ENCODE data around the gene WDFY4. TPM values are rescaled to one million over a fixed set of nuclear protein-coding genes. Genes with fewer than 3 reads are reported as not detected.

The WDFY4 gene
- total and polyA plus RNA-seq, 7 donors = 0.23 to 1.3 (median 0.69) TPM

DNA sequence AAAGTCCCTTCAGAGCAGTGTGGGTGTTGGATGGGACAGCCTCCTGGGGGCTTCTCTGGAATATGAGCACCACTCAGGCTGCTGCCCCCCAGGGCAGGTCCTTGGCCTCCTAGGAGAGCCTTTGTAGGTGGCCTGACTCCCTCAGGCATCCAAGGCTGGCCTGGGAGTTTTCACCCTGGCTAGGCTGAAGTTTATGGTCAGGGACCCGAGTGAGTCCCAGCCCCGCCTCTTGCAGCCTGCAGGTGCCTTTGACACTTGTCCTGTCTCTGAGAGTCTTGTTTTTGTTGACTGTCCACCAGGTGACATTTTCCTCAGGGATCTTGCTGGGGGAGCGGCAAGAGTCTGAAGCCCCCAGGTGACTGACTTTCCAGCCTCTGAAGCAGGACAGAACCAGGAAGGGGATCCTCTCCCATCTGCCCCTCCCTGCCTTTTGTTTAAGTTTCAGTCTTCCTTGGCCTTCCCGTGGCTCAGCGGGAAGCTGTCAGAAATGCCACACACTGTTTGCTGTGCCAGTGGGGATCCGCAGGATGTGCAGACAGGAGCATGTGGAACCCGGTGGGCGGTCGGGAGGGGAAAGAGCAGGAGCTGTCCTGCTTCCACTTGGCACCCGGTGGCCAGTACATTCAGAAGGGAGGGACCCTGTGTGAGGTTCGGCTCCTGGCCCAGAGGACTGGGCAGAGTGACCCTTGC is 195.5 kb downstream of the WDFY4 start:
- Histone ChIP-seq H3K36me3 (ENCODE audit: insufficient read depth in 1 of 2, low read depth in 1 of 2) (no peaks in the 10 kb centered on the region), H3K27me3 (ENCODE audit: insufficient read depth in 3 of 3, low read length in 2 of 3) (no peaks in the 10 kb centered on the region), H3K4me1 (no peaks in the 10 kb centered on the region), H3K4me3 (no peak overlapping the region), H3K9me3 (no peaks in the 10 kb centered on the region), H3K27ac (no peak overlapping the region)
- TF ChIP-seq, protein P1, sequence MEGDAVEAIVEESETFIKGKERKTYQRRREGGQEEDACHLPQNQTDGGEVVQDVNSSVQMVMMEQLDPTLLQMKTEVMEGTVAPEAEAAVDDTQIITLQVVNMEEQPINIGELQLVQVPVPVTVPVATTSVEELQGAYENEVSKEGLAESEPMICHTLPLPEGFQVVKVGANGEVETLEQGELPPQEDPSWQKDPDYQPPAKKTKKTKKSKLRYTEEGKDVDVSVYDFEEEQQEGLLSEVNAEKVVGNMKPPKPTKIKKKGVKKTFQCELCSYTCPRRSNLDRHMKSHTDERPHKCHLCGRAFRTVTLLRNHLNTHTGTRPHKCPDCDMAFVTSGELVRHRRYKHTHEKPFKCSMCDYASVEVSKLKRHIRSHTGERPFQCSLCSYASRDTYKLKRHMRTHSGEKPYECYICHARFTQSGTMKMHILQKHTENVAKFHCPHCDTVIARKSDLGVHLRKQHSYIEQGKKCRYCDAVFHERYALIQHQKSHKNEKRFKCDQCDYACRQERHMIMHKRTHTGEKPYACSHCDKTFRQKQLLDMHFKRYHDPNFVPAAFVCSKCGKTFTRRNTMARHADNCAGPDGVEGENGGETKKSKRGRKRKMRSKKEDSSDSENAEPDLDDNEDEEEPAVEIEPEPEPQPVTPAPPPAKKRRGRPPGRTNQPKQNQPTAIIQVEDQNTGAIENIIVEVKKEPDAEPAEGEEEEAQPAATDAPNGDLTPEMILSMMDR (IDR thresholded peaks at IDR 0.05) = no peak
- 48 to 56% (median 52%) methylated on average over 11 of the region's 11 CpGs for WGBS, 3 donors
- DNase-seq = no peak
- intact Hi-C loops (cut with DNase I) = no loop called here
- ATAC-seq = no peak

DNA sequence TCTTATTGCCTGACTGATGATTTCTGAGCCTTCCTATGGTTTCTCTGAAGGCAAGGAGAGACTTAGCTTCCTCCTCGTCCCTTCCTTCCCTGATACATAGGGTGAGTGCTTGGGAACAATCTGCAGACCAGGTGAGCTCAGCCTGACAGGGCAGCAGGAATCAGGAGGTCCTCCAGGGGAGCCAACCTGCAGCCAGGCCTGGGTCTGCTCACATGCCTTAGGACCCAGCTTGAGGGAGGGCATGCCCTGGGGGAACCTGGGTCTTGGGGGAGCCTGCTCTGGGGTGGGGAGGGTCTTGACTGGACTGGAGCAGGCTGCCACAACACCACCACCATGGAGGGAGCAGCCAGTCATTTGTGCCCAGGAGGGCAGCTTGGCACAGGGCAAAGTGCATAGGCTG is 197.3 kb downstream of the WDFY4 start:
- TF ChIP-seq, protein P1 (IDR thresholded peaks at IDR 0.05) = no peak
- no peak for DNase-seq
- no peaks in the 10 kb centered on the region for H3K9me3 ChIP-seq
- H3K27ac ChIP-seq = no peak overlapping the region
- WGBS, 3 donors = 73 to 95% (median 87%) methylated on average over 1 of the region's 1 CpG
- intact Hi-C loops (cut with DNase I) = no loop called here
- no peak for ATAC-seq
- no peaks in the 10 kb centered on the region for H3K4me1 ChIP-seq
- H3K4me3 ChIP-seq = no peak overlapping the region
- H3K36me3 ChIP-seq (ENCODE audit: insufficient read depth in 1 of 2, low read depth in 1 of 2) = no peaks in the 10 kb centered on the region
- H3K27me3 ChIP-seq (ENCODE audit: insufficient read depth in 3 of 3, low read length in 2 of 3) = no peaks in the 10 kb centered on the region

DNA sequence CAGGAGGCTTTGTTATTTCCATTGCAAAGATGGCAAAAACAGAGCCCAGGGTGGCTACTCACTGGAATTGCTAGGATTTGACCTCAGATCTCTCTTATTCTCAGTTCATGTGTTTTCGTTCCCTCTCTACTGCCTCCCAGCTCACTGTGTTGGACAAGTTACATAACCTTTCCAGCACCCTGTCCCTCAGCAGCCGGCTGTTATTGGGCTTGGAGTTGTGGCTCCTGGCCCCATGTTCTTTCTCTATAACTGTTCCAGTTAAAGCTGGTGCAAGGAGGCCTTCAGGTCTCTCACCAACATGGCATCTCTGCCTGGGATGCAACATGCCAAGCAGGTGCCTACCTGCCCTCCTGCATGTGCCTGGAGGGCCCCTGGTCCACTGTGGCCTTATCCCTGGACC is 198.2 kb downstream of the WDFY4 start:
- Histone ChIP-seq H3K4me3 (no peak overlapping the region), H3K36me3 (ENCODE audit: insufficient read depth in 1 of 2, low read depth in 1 of 2) (no peaks in the 10 kb centered on the region), H3K27ac (no peak overlapping the region), H3K27me3 (ENCODE audit: insufficient read depth in 3 of 3, low read length in 2 of 3) (no peaks in the 10 kb centered on the region), H3K4me1 (no peaks in the 10 kb centered on the region), H3K9me3 (no peaks in the 10 kb centered on the region)
- intact Hi-C loops (cut with DNase I) = no loop called here
- 83 to 91% (median 86%) methylated on average over 2 of the region's 2 CpGs for WGBS, 3 donors
- TF ChIP-seq, protein P1 (IDR thresholded peaks at IDR 0.05) = no peak
- ATAC-seq = no peak
- DNase-seq = no peak

DNA sequence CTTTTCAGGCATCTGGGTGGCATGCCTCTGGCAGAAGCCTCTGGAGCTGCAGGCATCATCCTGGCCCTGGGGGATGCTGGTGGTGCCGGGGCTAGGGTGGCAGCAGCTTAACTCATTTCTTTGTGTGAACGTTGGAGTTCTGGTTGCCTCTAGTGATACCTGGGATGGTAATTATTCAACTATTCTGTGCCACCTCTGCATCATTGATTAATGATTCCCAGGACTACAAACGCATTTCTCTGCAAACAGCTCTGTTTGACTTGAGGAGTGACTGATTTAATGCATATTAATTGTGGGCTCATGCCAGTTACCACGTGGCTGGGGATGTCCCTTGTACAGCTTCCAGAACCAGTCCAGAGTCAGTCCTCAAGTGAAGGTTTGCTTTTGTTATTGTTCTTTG is 199.0 kb downstream of the WDFY4 start:
- WGBS, 3 donors = 45 to 49% (median 47%) methylated on average over 4 of the region's 4 CpGs
- Histone ChIP-seq H3K4me1 (no peaks in the 10 kb centered on the region), H3K27ac (no peak overlapping the region), H3K36me3 (ENCODE audit: insufficient read depth in 1 of 2, low read depth in 1 of 2) (no peaks in the 10 kb centered on the region), H3K9me3 (no peaks in the 10 kb centered on the region), H3K4me3 (no peak overlapping the region), H3K27me3 (ENCODE audit: insufficient read depth in 3 of 3, low read length in 2 of 3) (no peaks in the 10 kb centered on the region)
- intact Hi-C loops (cut with DNase I) = no loop called here
- DNase-seq = no peak
- TF ChIP-seq, protein P1 (IDR thresholded peaks at IDR 0.05) = no peak
- no peak for ATAC-seq
